ENCODE measurements around the gene SRC. TPM values are rescaled to one million over a fixed set of nuclear protein-coding genes. Genes with fewer than 3 reads are reported as not detected.

Gene SRC
- total RNA-seq, 1 experiment from 2014 or later, result 55.6 TPM

DNA sequence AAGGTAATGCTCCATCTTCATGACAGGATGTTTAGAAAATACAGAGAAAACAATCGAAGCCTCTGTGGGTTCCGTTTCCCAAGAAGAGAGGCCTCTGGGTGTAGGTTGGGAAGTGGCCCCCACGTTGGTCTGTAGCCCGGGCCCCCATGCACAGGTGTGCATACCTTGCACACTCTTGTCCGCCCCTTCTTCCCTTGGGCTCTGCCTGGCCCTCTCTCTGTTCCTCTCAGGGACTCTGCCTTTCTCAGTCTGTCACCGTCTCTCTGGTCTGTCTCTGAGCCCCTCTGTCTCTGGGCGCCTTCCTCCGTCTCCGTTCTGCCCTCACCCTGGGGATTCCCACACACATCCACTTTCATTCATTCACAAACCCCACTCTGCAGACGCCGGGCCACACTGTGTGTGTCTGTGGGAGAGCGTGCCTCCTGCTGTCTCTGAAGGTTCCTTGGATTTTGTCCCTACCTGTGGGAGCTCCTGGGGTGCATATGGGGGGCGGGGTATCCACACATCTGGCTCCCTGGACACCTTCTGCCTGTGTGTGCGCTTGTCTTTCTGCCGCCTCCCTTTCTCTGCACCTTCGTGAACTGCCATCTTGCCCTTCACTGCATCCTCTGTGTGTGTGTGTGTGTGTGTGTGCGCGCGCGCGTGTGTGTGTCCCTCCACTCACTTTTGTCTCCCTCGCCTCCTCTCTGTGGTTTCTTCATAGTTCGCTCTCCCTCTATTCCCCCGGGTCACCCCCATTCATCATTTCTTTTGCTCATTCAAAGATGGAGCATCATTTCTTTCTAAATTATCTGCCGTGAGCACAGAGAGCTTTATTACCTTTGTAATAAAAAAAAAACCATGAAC lies 75.3 kb downstream of the SRC start:
- BruUV-seq (replicated peaks), result no TSS peak
- TF ChIP-seq EZH2phosphoT487 (IDR thresholded peaks at IDR 0.05; ENCODE audit: borderline replicate concordance, low read length) (no peak), EZH2 (IDR thresholded peaks at IDR 0.05; ENCODE audit: low read length, unreplicated experiment) (no peak)
- TF ChIP-seq, protein P1, sequence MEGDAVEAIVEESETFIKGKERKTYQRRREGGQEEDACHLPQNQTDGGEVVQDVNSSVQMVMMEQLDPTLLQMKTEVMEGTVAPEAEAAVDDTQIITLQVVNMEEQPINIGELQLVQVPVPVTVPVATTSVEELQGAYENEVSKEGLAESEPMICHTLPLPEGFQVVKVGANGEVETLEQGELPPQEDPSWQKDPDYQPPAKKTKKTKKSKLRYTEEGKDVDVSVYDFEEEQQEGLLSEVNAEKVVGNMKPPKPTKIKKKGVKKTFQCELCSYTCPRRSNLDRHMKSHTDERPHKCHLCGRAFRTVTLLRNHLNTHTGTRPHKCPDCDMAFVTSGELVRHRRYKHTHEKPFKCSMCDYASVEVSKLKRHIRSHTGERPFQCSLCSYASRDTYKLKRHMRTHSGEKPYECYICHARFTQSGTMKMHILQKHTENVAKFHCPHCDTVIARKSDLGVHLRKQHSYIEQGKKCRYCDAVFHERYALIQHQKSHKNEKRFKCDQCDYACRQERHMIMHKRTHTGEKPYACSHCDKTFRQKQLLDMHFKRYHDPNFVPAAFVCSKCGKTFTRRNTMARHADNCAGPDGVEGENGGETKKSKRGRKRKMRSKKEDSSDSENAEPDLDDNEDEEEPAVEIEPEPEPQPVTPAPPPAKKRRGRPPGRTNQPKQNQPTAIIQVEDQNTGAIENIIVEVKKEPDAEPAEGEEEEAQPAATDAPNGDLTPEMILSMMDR (conservative IDR thresholded peaks at IDR 0.05; ENCODE audit: low read depth, low read length), result no peak
- Histone ChIP-seq H3K9ac (ENCODE audit: low read length) (no peak overlapping the region), H3K27ac (ENCODE audit: low read length) (no peak overlapping the region), H3K27me3 (ENCODE audit: low read length) (peaks cover 34% of the 10 kb centered on the region), H3K36me3 (ENCODE audit: low read depth, low read length) (no peaks in the 10 kb centered on the region), H3K4me1 (ENCODE audit: insufficient read depth, low read length) (no peaks in the 10 kb centered on the region), H4K20me1 (ENCODE audit: low read length) (no peaks in the 10 kb centered on the region), H3K9me2 (replicated peaks; ENCODE audit: low read length) (no peaks in the 10 kb centered on the region), H2AFZ (ENCODE audit: low read length) (no peak overlapping the region), H3K9me3 (ENCODE audit: low read length) (no peaks in the 10 kb centered on the region), H3K79me2 (ENCODE audit: low read length) (no peaks in the 10 kb centered on the region), H3K4me3 (ENCODE audit: low read length) (no peak overlapping the region), H3K4me2 (ENCODE audit: low read length) (no peak overlapping the region), H3F3A (ENCODE audit: low read length, unreplicated experiment) (no peaks in the 10 kb centered on the region)
- intact Hi-C loops (cut with micrococcal nuclease), result no loop called here
- ChIA-PET POLR2A (ENCODE audit: unreplicated experiment) (no interaction called here), CTCF (no interaction called here)
- DNase-seq (no peak), ATAC-seq (no peak)

DNA sequence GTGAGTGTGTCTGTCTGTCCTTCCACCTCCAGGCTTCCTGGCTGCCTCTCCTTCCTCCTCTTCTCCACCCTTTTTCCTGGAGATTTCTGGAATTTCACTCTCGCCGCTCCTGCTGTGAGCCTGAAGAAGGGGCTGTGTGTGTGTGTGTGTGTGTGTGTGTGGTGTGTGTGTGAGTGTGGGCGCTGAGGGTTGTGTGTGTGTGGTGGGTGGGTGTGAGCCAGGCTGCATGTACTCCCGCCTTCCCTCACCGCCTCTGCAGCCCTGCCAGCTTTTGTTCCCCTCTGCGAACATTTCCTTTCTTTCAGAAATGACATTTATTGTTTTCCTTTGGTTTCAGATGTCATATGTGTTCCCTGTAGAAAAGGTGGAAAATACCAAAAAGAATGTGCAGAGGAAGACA lies 76.0 kb downstream of the SRC start:
- Histone ChIP-seq H3K27me3 (ENCODE audit: low read length) (peaks cover 41% of the 10 kb centered on the region), H3K9ac (ENCODE audit: low read length) (no peak overlapping the region), H3K9me3 (ENCODE audit: low read length) (no peaks in the 10 kb centered on the region), H3K4me2 (ENCODE audit: low read length) (no peak overlapping the region), H3K9me2 (replicated peaks; ENCODE audit: low read length) (no peaks in the 10 kb centered on the region), H3F3A (ENCODE audit: low read length, unreplicated experiment) (no peaks in the 10 kb centered on the region), H3K79me2 (ENCODE audit: low read length) (no peaks in the 10 kb centered on the region), H3K4me3 (ENCODE audit: low read length) (no peak overlapping the region), H3K27ac (ENCODE audit: low read length) (no peak overlapping the region), H3K36me3 (ENCODE audit: low read depth, low read length) (no peaks in the 10 kb centered on the region), H2AFZ (ENCODE audit: low read length) (no peak overlapping the region), H4K20me1 (ENCODE audit: low read length) (no peaks in the 10 kb centered on the region), H3K4me1 (ENCODE audit: insufficient read depth, low read length) (no peaks in the 10 kb centered on the region)
- ATAC-seq (no peak), DNase-seq (no peak)
- CTCF ChIA-PET, result no interaction called here
- TF ChIP-seq, protein P1 (conservative IDR thresholded peaks at IDR 0.05; ENCODE audit: low read depth, low read length), result no peak
- BruUV-seq (replicated peaks), result no TSS peak
- intact Hi-C loops (cut with micrococcal nuclease), result no loop called here
- POLR2A ChIA-PET (ENCODE audit: unreplicated experiment), result no interaction called here

- peaks cover 45% of the 10 kb centered on the region for H3K27me3 ChIP-seq (ENCODE audit: low read length)
- intact Hi-C loops (cut with micrococcal nuclease), result no loop called here
Observed at GRCh38 chr20:37422791-37423286, 76.9 kb downstream of the SRC start.

More at GRCh38 chr20:37422791-37423286, 76.9 kb downstream of the SRC start:
- Histone ChIP-seq H2AFZ (ENCODE audit: low read length) (no peak overlapping the region), H3K79me2 (ENCODE audit: low read length) (no peaks in the 10 kb centered on the region), H3F3A (ENCODE audit: low read length, unreplicated experiment) (no peaks in the 10 kb centered on the region), H3K9me3 (ENCODE audit: low read length) (no peaks in the 10 kb centered on the region), H3K9ac (ENCODE audit: low read length) (no peak overlapping the region), H3K4me2 (ENCODE audit: low read length) (no peak overlapping the region), H3K9me2 (replicated peaks; ENCODE audit: low read length) (no peaks in the 10 kb centered on the region), H4K20me1 (ENCODE audit: low read length) (no peaks in the 10 kb centered on the region), H3K4me1 (ENCODE audit: insufficient read depth, low read length) (no peaks in the 10 kb centered on the region), H3K27ac (ENCODE audit: low read length) (no peak overlapping the region), H3K4me3 (ENCODE audit: low read length) (no peak overlapping the region), H3K36me3 (ENCODE audit: low read depth, low read length) (no peaks in the 10 kb centered on the region)
- no TSS peak for BruUV-seq (replicated peaks)
- TF ChIP-seq EZH2 (IDR thresholded peaks at IDR 0.05; ENCODE audit: low read length, unreplicated experiment) (no peak), EZH2phosphoT487 (IDR thresholded peaks at IDR 0.05; ENCODE audit: borderline replicate concordance, low read length) (no peak)
- TF ChIP-seq, protein P1 (conservative IDR thresholded peaks at IDR 0.05; ENCODE audit: low read depth, low read length), result no peak
- no peak for ATAC-seq
- no peak for DNase-seq
- CTCF ChIA-PET, result no interaction called here
- POLR2A ChIA-PET (ENCODE audit: unreplicated experiment), result no interaction called here

Measured in PC-3 (cell line).